HG02885 (cell line): ENCODE results near the gene COPS4.

Experiments used
- ATAC-seq: cut with Tn5 transposase; IDR thresholded peaks from one replicate; pipeline ENCODE4 v1.9.1; 2021; ENCODE audit warnings: mild to moderate bottlenecking; ENCODE audit not compliant: unreplicated experiment, poor library complexity

COPS4 gene

DNA sequence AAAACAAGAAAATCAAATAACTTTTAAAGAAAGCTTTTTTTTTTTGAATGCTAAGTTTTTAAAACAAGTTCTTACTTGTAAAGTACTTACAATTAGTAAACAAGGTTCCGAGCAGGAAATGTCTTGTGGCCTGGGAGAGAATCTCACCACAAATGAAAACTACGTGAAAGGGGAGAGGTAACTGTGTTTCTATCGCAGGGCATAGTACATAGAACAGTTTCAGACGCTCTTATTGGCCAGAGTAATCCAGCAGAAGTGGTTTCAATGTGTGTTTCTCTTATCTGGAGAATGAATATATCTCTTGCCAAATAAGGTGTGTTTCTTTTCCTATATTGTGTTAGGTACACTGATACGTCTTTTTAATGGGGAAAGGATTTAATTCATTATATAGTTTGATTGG lies 79.6 kb downstream of the COPS4 start, which contains the start of gene PLAC8:
Gene PLAC8, minus strand, starts transcription at position 154 of the 400 bp plus-strand sequence. CDS start 6,808 bp downstream, outside the sequence.
- ATAC-seq, result peak; percentile 41

DNA sequence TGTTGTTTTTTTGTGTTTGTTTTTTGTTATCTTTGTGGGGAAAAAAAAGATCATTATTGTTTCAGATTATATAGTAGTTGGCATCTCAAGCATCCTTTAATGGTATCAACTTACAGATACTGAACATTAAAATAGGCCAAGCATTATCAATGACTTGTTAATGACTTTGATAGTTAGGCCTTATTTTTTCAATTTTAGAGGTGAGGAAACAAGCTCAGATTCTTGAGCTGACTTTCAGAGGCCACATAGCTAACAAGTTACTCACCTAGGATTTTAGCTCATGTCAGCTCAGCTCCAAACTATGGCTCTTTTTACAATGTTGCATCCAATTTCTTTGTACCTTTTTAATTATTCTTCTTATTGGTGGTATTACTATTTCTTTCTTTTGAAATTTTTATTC lies 80.0 kb downstream of the COPS4 start:
- ATAC-seq, result no peak

DNA sequence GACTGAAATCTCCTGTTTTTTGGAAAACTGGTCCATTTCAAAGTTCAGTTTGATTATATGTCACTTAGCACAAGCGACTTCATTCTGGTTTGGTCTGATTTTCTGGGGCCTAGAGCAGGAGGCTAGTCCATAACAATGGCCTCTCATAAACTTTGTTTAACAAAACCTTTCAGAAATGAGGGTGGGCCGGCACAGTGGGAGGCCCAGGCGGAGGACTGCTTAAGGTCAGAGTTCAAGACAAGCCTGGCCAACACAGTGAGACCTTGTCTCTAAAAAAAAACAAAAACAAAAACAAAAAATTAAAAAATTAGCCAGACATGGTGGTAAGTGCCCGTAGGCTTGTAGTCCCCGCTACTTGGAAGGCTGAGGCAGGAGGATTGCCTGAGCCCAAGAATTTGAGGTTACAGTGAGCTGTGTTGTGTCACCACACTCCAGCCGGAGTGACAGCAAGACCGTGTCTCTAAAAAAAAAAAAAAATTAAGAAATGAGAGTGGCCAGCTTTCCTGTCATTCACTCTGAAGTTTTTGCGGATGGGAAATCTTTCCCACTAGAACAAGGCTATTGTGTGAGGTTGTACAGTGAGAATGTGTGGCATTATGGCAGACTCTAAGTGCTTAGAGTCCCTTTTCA lies 80.8 kb downstream of the COPS4 start:
- no peak for ATAC-seq

DNA sequence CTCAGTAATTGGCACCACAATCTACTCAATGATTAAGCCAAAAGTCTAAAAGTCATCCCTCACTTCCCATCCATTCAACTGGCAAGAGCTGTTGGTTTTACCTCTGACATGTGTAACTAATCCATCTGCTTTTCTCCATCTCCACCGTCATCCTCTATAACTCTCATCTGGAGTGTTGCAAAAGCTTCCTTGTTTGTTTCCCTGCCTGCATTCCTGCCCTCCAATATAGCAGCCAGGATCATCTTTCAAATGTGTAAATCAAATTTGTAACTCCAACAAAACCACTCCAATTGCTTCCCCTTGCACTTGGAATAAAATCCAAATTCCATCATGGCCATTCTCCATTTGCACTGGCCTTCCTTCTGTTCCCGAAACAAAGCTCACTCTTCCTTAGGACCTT lies 83.9 kb downstream of the COPS4 start:
- ATAC-seq, result no peak

DNA sequence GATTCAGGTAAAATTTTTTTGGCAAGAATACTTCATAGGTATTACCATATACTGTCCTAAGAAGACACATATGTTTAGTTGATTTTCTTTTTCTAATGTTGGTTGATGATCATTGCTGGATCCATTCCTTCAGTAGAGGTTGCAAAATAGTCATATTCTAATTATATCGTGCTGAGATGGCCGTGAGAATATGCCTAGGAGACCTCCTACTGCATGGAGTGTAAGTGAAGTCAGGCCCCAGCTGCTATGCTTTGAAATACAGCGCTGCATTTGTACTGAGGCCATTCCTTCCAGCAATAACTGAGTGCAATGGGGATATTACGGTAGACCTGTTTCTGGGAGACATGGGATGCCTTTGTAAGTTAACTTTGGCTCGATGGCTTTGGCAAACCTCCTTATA lies 86.3 kb downstream of the COPS4 start:
- no peak for ATAC-seq

DNA sequence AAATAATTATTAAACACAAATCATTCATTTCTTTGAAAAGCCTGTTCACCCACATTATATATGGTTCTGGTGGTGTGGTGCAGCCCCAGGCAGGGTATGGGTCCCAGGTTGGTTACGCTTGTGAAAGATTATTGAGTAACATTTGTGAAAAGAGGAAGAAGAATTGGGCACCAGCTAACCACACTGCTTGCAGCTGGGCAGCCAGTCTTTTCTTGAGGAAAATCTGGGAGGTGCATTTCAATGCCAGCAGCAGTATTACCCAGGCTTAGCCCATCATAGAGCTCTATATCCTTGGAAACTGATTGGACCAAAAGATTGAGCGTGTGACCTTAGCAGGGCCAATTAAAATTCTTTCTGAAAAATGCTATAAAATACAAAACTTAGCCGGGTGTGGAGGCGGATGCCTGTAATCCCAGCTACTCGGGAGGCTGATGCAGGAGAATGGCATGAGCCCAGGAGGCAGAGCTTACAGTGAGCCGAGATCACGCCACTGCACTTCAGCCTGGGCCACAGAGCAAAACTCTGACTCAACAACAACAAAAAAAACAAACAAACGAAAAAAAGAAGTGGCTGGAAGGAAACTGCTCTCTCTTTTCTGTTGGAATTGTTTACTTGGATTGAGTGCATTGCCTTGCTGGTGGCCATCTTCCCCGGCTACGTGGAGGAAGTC lies 89.3 kb downstream of the COPS4 start:
- no peak for ATAC-seq
